Retinal pigment epithelial cell (primary cell): ENCODE data around the gene LRRTM4.
"Not testable (repeated sequence)": the region's sequence is repeated elsewhere in the genome, so short reads cannot be mapped to it uniquely, and the experiment has no call there.

Experiments used
- DNase-seq: peaks from one replicate; pipeline ENCODE4 v3.0.0-alpha.2; 2010; ENCODE audit warnings: low read depth
- H3K4me3 ChIP-seq: 2 replicates; pipeline ENCODE4 v1.5.1; 2011; ENCODE audit warnings: mild to moderate bottlenecking, low read length, control low read depth, moderate library complexity
- CTCF ChIP-seq: conservative IDR thresholded peaks from 2 replicates; pipeline ENCODE4 v1.5.1; 2011; ENCODE audit warnings: low read depth, low read length, control low read depth, inconsistent platforms

Gene LRRTM4

GRCh38 chr2:77142141-77142540 lies 380.0 kb downstream of the LRRTM4 start:
- DNase-seq, result no peak
- no peak for TF ChIP-seq CTCF
- no peak overlapping the region for H3K4me3 ChIP-seq

- not testable (repeated sequence) for H3K4me3 ChIP-seq, DNase-seq
These were observed 393.7 kb downstream of the LRRTM4 start for GRCh38 chr2:77128479-77128878.

- DNase-seq, result no peak
- no peak overlapping the region for H3K4me3 ChIP-seq
- TF ChIP-seq CTCF, result no peak
These were observed 394.8 kb downstream of the LRRTM4 start for GRCh38 chr2:77127345-77127744.

GRCh38 chr2:77121518-77121917 lies 400.7 kb downstream of the LRRTM4 start:
- H3K4me3 ChIP-seq, result no peak overlapping the region
- no peak for TF ChIP-seq CTCF
- no peak for DNase-seq

GRCh38 chr2:77119333-77119732 lies 402.8 kb downstream of the LRRTM4 start:
- no peak for DNase-seq
- no peak overlapping the region for H3K4me3 ChIP-seq
- no peak for TF ChIP-seq CTCF

- no peak for TF ChIP-seq CTCF
- DNase-seq, result no peak
These were observed 413.3 kb downstream of the LRRTM4 start for GRCh38 chr2:77108915-77109314.

GRCh38 chr2:77105008-77105407 lies 417.2 kb downstream of the LRRTM4 start:
- DNase-seq, result no peak

More at GRCh38 chr2:77108915-77109314, 413.3 kb downstream of the LRRTM4 start:
- no peak overlapping the region for H3K4me3 ChIP-seq

More at GRCh38 chr2:77105008-77105407, 417.2 kb downstream of the LRRTM4 start:
- H3K4me3 ChIP-seq, result no peak overlapping the region
- no peak for TF ChIP-seq CTCF
